H1 (cell line): ENCODE data around the gene TP63. TPM values are rescaled to one million over a fixed set of nuclear protein-coding genes. Genes with fewer than 3 reads are reported as not detected.

Experiments
- BRCA1 ChIP-seq: IDR thresholded peaks from 2 replicates; pipeline ENCODE4 v1.6.1; 2012; ENCODE audit warnings: low read depth, low read length, improper control_type of control experiment
- CBX5 ChIP-seq: fragments of 300-800, 300-1000 bp; sonication (generic); IDR thresholded peaks from 2 replicates; pipeline ENCODE4 v1.7.1; 2016; ENCODE audit warnings: antibody characterized with exemption, low read length, low read depth
- CBX8 ChIP-seq: fragments of 300-800, 300-1000 bp; sonication (generic); IDR thresholded peaks from 2 replicates; pipeline ENCODE4 v1.7.1; 2016; ENCODE audit warnings: low read depth, low read length, borderline replicate concordance
- CREB1 ChIP-seq: IDR thresholded peaks from 2 replicates; pipeline ENCODE4 v1.6.1; 2012; ENCODE audit warnings: inconsistent platforms
- CTBP2 ChIP-seq: IDR thresholded peaks from 2 replicates; pipeline ENCODE4 v1.7.0; 2011; ENCODE audit warnings: borderline replicate concordance, mild to moderate bottlenecking, moderate library complexity, mixed read lengths, low read length; ENCODE audit not compliant: insufficient read depth, insufficient read length
- EZH2 ChIP-seq: fragments of 200-600 bp; sonication (generic); IDR thresholded peaks from 2 replicates; pipeline ENCODE4 v1.7.1; 2012; ENCODE audit warnings: low read depth, mild to moderate bottlenecking, moderate library complexity, low read length, inconsistent platforms; ENCODE audit not compliant: severe bottlenecking
- FOSL1 ChIP-seq: IDR thresholded peaks from 2 replicates; pipeline ENCODE4 v1.6.1; 2011; ENCODE audit warnings: mild to moderate bottlenecking, low read depth, low read length, moderate library complexity; ENCODE audit not compliant: insufficient read depth
- GABPA ChIP-seq: IDR thresholded peaks from 2 replicates; pipeline ENCODE4 v1.6.1; 2011; ENCODE audit warnings: mild to moderate bottlenecking, low read length, moderate library complexity, borderline replicate concordance; ENCODE audit not compliant: insufficient read depth
- GTF2F1 ChIP-seq: IDR thresholded peaks from 2 replicates; pipeline ENCODE4 v1.6.1; 2012; ENCODE audit warnings: low read depth, low read length, improper control_type of control experiment, borderline replicate concordance
- HDAC2 ChIP-seq, 2 experiments: fragments of 300-600 bp in 1 of 2; sonication (generic) in 1 of 2; IDR thresholded peaks; 2 replicates each; pipeline ENCODE4 v1.6.1; 2011 to 2012; ENCODE audit warnings: low read depth in 2 of 2, low read length in 2 of 2, mild to moderate bottlenecking in 2 of 2, moderate library complexity in 2 of 2, borderline replicate concordance in 1 of 2, inconsistent platforms in 1 of 2
- HDAC6 ChIP-seq: IDR thresholded peaks from one replicate; pipeline ENCODE4 v1.7.1; 2012; ENCODE audit warnings: low read depth, mild to moderate bottlenecking, inconsistent platforms, low read length, moderate library complexity
- KDM1A ChIP-seq: fragments of 200-600, 300-600 bp; sonication (generic); IDR thresholded peaks from 2 replicates; pipeline ENCODE4 v1.7.1; 2016; ENCODE audit warnings: mild to moderate bottlenecking, low read length, borderline replicate concordance
- KDM4A ChIP-seq: IDR thresholded peaks from one replicate; pipeline ENCODE4 v1.7.1; 2012; ENCODE audit warnings: low read depth, mild to moderate bottlenecking, moderate library complexity, low read length, inconsistent platforms; ENCODE audit not compliant: severe bottlenecking
- KDM5A ChIP-seq: fragments of 200-600 bp; IDR thresholded peaks from 2 replicates; pipeline ENCODE4 v1.7.1; 2012; ENCODE audit warnings: mild to moderate bottlenecking, low read length, inconsistent platforms, mixed read lengths
- MAFK ChIP-seq: IDR thresholded peaks from 2 replicates; pipeline ENCODE4 v1.6.1; 2012; ENCODE audit warnings: low read depth, mild to moderate bottlenecking, improper control_type of control experiment, low read length
- NANOG ChIP-seq: IDR thresholded peaks from 2 replicates; pipeline ENCODE4 v1.6.1; 2011; ENCODE audit warnings: low read length, low read depth, mild to moderate bottlenecking, inconsistent platforms; ENCODE audit not compliant: insufficient read depth, poor library complexity, severe bottlenecking
- POU5F1 ChIP-seq: IDR thresholded peaks from 2 replicates; pipeline ENCODE4 v1.6.1; 2011; ENCODE audit warnings: low read depth, mild to moderate bottlenecking, low read length, moderate library complexity
- RFX5 ChIP-seq: IDR thresholded peaks from 2 replicates; pipeline ENCODE4 v1.6.1; 2011; ENCODE audit warnings: low read depth, low read length, improper control_type of control experiment, borderline replicate concordance
- SAP30 ChIP-seq: fragments of 300-600 bp; sonication (generic); IDR thresholded peaks from 2 replicates; pipeline ENCODE4 v1.7.1; 2012; ENCODE audit warnings: low read length, moderate library complexity, mild to moderate bottlenecking, inconsistent platforms; ENCODE audit not compliant: insufficient read depth, insufficient replicate concordance
- SIRT6 ChIP-seq: IDR thresholded peaks from one replicate; pipeline ENCODE4 v1.7.1; 2012; ENCODE audit warnings: low read length, inconsistent platforms
- SP4 ChIP-seq: IDR thresholded peaks from 2 replicates; pipeline ENCODE4 v1.6.1; 2012; ENCODE audit warnings: low read length, inconsistent platforms
- TAF1 ChIP-seq: IDR thresholded peaks from 2 replicates; pipeline ENCODE4 v1.6.1; 2011; ENCODE audit warnings: mild to moderate bottlenecking, low read depth, low read length
- TBP ChIP-seq: IDR thresholded peaks from 2 replicates; pipeline ENCODE4 v1.6.1; 2011; ENCODE audit warnings: low read depth, low read length, improper control_type of control experiment
- polyA plus RNA-seq, 7 experiments: library from polyadenylated mRNA; depleted of rRNA in 3 of 7; stranded (reverse) in 5 of 7; unstranded in 2 of 7; fragments of >200 nt in 5 of 7; fragments of 200-250 nt in 2 of 7; gene quantifications; 1 replicate in 5 of 7; 2 replicates in 1 of 7; 4 replicates in 1 of 7; pipeline versions ENCODE4 v1.2.1 to v1.2.3, GENCODE V29; 2011 to 2013; ENCODE audit warnings: missing spikeins in 2 of 7, mixed read lengths in 2 of 7
- total RNA-seq: library from RNA; stranded (reverse); fragmentation: NEBNext Ultra II Directional; extraction: Animal tissue kit (Norgen Biotek cat#: 25700); gene quantifications from 2 replicates; pipeline ENCODE4 v1.2.1, GENCODE V29; 2021
- TF ChIP-seq, protein P1 (sequence below): IDR thresholded peaks from 2 replicates; pipeline ENCODE4 v1.6.1; 2012; ENCODE audit warnings: inconsistent platforms

The TP63 gene
- total and polyA plus RNA-seq, 2 of the 8 experiments (the other 6 are each of a cell fraction or from before 2014, with no cell fraction given), result not detected

GRCh38 chr3:189776149-189776824, 145.1 kb downstream of the TP63 start (continued):
- TF ChIP-seq EZH2 (no peak), CBX8 (no peak), NANOG (no peak), SAP30 (no peak), KDM4A (no peak), KDM1A (no peak), KDM5A (no peak), RFX5 (no peak), TBP (no peak), BRCA1 (no peak), CBX5 (no peak), SP4 (no peak), MAFK (no peak), HDAC6 (peak; percentile 49), GTF2F1 (no peak), CREB1 (no peak), HDAC2 (IDR thresholded peaks at IDR 0.05; ENCODE audit: borderline replicate concordance in 1 of 2, low read depth in 2 of 2, low read length in 2 of 2) (0 out of 4 replicates have a peak, but pooled peaks of 1 of the 2 experiments have one; percentile 41), CTBP2 (no peak), FOSL1 (no peak), SIRT6 (no peak), TAF1 (no peak), POU5F1 (no peak), GABPA (no peak)
- TF ChIP-seq, protein P1, sequence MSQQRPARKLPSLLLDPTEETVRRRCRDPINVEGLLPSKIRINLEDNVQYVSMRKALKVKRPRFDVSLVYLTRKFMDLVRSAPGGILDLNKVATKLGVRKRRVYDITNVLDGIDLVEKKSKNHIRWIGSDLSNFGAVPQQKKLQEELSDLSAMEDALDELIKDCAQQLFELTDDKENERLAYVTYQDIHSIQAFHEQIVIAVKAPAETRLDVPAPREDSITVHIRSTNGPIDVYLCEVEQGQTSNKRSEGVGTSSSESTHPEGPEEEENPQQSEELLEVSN, result no peak
